Right kidney (tissue), 1 donor: ENCODE data around the gene PAIP2.
"Not testable (repeated sequence)": the region's sequence is repeated elsewhere in the genome, so short reads cannot be mapped to it uniquely, and the experiment has no call there.

Experiments used
- DNase-seq: peaks from one replicate; pipeline ENCODE4 v3.0.0-alpha.2; 2016

PAIP2 gene

GRCh38 chr5:139377226-139377625 lies 35.6 kb downstream of the PAIP2 start:
- DNase-seq = no peak

- DNase-seq = no peak
These were observed 36.6 kb downstream of the PAIP2 start for GRCh38 chr5:139378101-139378825.

GRCh38 chr5:139378941-139379361 lies 37.3 kb downstream of the PAIP2 start:
- DNase-seq = no peak

GRCh38 chr5:139379626-139380449 lies 38.2 kb downstream of the PAIP2 start:
- no peak for DNase-seq

GRCh38 chr5:139381837-139382761 lies 40.4 kb downstream of the PAIP2 start:
- DNase-seq = no peak

- no peak for DNase-seq
These were observed 41.2 kb downstream of the PAIP2 start for GRCh38 chr5:139382807-139383206.

GRCh38 chr5:139383275-139383992 lies 41.8 kb downstream of the PAIP2 start, which contains the start of gene SLC23A1:
Gene SLC23A1, minus strand, starts transcription at chr5:139383297. Its CDS starts 44 bp downstream, at chr5:139383253.
- DNase-seq = no peak

GRCh38 chr5:139383993-139384590 lies 42.4 kb downstream of the PAIP2 start:
- DNase-seq = no peak

- no peak for DNase-seq
These were observed 43.0 kb downstream of the PAIP2 start for GRCh38 chr5:139384591-139385051.

GRCh38 chr5:139385061-139386049 lies 43.7 kb downstream of the PAIP2 start:
- DNase-seq = no peak

- DNase-seq = no peak
These were observed 44.4 kb downstream of the PAIP2 start for GRCh38 chr5:139386050-139386438.

- DNase-seq = not testable (repeated sequence)
These were observed 45.3 kb downstream of the PAIP2 start for GRCh38 chr5:139386956-139387355.

- no peak for DNase-seq
These were observed 46.0 kb downstream of the PAIP2 start for GRCh38 chr5:139387611-139388197.

GRCh38 chr5:139388198-139388821 lies 46.7 kb downstream of the PAIP2 start:
- DNase-seq = peak; percentile 43

- no peak for DNase-seq
These were observed 48.3 kb downstream of the PAIP2 start, which contains the start of gene MZB1 for GRCh38 chr5:139389701-139390638. Gene MZB1, minus strand, starts transcription at chr5:139389913. Its CDS starts 57 bp downstream, at chr5:139389856.

- DNase-seq = no peak
These were observed 49.2 kb downstream of the PAIP2 start for GRCh38 chr5:139390639-139391569.
